NCI-H2227 treated with DMSO at 0.1 percent for 48 hours (cell line): ENCODE measurements around the gene PLK5.
A peak's percentile ranks its signal among the peaks of the same experiment; 100 is the strongest.

Source experiments
- DNase-seq: peaks from one replicate; lab custom pipeline; 2025; lab: John Stamatoyannopoulos, UW

Gene PLK5

DNA sequence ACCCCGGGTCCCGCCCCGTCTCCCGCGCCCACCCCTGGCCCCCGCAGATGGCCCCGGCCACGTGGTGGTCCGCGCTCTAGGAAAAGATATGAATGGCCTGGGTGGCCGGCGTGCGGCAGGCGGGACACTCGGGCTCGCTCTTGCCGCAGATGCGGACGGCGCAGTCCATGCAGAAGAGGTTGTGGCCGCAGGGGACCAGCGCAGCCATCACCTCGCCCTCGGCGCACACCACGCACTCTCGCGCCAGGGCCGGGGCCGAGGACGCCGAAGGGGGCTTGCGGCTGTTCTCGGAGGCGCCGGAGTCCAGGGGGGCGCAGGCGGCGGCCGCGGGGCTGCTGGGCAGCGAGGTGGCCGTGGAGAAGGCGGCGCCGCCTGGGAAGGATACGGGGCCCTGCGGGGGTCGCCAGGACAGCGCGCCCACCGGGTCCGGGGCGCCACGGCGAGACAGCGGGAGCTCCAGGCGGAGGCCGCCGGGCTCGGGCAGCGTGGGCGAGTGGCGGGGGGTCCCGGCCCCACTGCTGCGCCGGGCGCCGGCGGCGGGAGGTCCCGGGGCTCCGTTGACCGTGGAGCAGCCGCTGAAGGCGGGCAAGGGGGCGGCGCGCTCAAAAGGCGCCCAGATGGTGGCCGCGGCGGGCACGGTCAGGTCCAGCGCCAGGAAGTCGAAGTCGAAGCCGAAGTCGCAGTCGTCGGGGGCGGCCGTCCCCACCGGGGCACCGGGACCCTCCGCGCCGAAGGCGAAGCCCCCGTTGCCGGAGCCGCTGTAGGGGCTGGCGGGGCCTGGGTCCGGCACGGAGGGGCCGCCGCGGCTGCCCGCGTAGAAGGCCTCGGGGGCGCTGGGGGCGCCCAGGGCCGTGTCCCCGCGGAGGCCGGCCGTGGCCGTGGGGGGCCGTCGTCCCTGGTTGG lies 31.9 kb downstream of the PLK5 start:
- DNase-seq, result no peak

GRCh38 chr19:1556390-1557070 lies 32.7 kb downstream of the PLK5 start:
- DNase-seq, result no peak

GRCh38 chr19:1558552-1558951 lies 34.7 kb downstream of the PLK5 start:
- DNase-seq, result no peak

- no peak for DNase-seq
These were observed 36.5 kb downstream of the PLK5 start for GRCh38 chr19:1560286-1560882.

GRCh38 chr19:1561236-1561842 lies 37.5 kb downstream of the PLK5 start:
- no peak for DNase-seq

DNA sequence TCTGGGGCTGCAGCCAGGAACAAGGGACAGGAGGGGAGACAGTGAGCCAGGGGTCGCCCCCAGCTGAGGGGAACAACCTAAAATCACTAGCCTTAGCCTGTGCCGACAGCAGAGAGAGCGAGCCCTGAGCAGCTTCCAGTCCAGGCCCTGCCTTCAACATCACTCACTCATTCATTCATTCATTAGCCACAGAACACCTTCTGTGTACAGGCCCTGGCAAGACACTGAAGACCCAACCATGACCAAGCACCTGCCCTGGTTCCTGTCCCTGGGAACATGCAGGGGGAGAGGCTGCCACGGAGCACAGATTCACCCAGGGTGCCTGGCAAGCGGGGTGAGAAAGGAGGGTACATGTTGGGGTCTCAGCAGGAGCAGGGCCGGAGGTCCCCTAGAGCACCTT lies 39.4 kb downstream of the PLK5 start:
- no peak for DNase-seq

GRCh38 chr19:1566392-1567115 lies 42.7 kb downstream of the PLK5 start:
- peak; percentile 52 for DNase-seq

DNA sequence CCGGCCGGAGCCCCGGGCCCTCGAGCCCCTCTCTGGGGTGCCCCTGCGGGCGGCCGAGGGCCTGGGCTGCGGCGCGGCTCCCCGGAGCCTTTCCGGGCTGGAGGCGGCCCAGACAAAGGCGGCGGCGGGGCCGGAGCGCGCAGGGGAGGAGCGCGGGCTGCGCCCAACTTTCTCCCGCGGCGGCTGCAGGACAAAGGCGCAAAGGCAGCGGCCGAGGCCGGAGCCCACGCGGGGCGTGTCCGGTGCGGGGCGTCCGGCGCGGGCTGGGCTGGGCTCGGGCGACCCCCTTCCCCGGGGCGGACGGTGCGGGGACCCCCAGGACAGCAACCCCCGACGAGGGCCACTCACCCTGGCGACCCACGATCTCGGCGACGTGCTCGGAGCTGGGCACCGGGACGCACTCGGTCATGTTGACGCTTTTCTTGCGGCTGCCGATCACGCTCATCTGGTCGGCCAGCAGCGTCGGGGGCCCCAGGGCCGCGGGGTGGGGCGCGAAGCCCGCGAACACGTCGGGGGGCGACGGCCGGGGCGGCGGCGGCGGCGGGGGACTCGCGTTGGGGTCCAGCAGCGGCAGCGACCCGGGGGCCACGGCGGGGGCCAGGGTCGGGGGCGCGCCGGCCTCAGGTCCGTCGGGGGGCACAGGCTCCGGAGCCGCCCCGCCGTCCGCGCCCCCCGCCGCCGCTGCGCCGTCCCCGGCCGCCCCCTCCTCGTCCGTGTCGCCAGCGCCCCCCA lies 43.4 kb downstream of the PLK5 start:
- DNase-seq, result no peak

DNA sequence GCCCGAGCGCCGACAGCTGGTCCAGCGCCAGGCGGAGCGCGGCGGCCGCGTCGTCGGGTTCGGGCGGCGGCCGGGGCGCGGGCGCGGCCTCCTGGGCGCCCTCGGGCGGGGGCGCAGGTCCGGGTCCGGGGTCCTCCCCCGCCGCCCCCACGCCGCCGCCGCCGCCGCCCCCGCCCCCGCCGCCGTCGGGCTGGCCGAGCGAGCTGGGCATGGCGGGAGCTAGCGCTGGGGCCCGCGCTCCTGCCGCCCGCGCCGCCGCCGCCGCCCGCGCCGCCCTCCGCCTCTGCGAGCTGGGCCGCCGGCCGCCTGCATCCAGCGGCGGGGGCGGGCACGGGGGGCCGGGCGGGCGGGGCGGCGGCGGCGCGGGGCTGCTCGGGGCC lies 44.0 kb downstream of the PLK5 start:
- no peak for DNase-seq

DNA sequence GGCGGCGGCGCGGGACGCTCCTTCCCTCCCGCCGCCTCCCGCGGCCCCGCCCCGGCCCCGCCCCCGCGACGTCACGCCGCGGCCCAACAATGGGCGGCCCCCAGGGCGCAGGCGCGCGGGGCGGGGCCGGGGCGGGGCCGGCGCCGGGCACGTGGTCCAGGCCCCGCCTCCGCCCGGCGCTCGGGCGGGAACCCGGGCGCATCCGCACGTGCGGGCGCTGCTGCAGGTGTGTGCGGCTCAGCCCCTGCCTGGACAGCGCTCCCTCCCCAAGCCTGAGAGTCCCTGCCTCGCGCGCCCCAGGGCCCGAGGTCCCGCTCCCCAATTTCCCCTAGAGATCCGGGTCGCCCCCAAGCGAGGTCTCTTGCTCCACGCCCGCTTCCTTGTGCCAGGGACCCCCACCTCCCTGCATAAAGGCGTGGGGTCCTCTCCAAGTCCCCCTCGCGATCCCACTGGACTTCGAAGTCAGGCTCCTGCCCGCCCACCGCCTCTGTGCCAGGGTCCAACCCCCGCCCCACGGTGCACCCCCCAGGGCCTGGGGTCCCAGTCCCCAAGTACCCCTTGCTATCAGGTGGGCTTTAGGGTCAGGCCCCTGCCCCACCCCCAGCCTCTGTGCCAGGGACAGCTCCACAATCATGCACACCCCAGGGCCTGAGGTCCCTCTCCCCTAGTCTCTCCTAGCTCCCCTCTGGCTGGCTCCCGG lies 44.6 kb downstream of the PLK5 start, which contains the start of gene MEX3D:
MEX3D (minus strand) TSS at position 6 of the 700 bp plus-strand sequence. CDS start 267 bp downstream, outside the sequence.
- DNase-seq, result peak; percentile 55

DNA sequence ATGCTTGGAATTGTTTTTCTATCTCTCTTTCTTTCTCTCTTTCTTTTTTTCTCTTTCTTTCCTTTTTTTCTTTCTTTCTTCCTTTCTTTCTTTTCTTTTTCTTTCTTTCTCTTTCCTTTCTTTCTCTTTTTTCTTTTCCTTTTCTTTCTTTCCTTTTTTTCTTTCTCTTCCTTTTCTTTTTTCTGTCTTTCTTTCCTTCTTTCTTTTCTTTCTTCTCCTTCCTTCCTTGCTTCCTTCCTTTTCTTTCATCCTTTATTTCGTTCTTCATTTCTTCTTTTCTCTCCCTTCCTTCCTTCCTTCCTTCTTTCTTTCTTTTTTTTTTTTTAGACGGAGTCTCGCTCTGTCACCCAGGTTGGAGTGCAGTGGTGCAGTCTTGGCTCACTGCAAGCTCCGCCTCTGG lies 46.1 kb downstream of the PLK5 start:
- no peak for DNase-seq

DNA sequence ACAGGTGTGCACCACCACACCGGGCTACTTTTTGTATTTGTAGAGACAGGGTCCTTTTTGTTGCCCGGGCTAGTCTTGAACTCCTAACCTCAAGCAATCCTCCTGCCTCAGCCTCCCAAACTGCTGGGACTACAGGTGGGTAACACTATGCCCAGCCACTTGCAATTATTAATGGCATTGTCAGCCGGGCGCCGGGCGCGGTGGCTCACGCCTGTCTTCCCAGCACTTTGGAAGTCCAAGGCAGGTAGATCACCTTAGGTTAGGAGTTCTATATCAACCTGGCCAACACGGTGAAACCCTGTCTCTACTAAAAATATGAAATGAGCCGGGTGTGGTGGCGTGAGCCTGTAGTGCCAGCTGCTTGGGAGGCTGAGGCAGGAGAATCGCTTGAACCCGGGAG lies 47.0 kb downstream of the PLK5 start:
- no peak for DNase-seq

GRCh38 chr19:1571358-1571757 lies 47.5 kb downstream of the PLK5 start:
- DNase-seq, result no peak

GRCh38 chr19:1572795-1573194 lies 48.9 kb downstream of the PLK5 start:
- DNase-seq, result no peak

DNA sequence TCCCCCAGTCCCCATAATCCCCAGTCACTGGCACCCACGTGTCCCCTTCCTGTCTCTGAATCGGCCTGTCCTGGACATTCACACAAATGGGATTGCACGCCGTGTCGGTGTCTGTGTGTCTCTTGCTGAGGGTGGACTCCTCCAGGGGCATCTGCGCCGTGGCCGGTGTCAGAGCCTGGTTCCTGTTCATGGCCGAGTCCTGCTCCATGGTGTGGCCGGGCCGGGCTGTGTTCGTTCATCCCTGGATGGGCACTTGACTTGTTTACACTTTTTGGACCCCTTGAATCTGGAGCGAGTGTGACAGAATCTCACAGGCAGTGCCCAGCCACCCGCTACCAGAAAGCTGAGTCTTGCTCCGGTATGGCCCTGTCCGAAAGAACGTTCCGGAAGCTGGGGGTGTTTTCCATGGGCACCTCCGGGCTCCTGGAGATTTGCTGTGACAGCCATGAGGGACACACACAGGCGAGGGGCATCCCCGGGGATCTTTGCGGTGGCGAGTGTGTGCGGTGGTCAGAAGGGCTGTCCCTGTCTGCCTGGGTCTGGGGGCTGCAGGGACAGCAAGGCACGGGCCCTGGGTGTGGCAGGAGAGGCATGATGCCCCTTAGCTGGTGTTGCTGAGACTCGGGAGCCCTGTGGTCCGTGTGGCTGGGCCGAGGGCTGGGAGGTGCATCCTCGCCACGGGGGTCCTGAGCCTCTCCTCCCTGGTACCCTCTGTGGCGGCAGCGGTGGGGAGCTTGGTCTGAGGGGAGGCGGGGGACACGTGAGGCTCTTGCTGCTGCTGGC lies 50.7 kb downstream of the PLK5 start:
- no peak for DNase-seq

- DNase-seq, result no peak
These were observed 51.7 kb downstream of the PLK5 start for GRCh38 chr19:1575323-1576241.

DNA sequence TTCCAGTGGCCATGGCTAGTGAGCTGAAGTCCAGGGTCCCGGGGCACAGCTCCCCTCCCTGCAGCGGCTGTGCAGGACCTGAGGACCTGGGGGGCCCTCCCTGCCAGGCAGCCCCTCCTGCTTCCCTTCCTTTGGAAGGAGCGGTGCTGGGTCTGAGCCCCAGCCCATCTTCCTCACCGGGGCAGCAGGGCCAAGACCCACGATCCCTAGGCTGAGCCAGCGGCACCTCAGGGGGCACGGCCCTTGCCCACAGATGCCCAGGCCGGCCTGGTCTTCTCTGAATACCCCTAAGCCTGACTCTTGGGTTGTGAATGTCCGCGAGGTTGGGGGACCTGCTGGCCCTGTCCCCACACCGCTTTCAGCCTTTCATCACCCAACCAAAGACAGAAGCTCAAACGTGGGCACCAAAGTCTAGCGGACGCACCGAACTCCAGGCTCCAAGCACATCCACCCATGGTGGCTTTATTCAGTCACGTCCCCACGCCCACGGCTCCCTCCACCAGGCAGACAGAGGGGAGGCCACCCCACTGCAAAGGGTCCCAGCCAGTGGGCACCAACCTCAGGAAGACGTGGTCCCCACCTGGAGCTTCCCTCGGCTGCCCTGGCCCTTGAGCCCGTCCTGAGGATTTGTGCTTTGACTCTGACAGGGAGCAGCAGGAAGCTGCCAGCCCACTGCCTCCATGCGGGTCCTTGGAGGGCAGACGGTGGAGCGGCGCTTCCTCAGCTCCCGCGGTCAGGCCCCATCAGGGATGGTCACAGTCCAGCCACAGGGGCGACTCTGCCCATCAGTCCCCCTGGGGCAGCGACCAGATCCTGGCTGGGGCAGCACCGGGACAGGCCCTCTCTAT lies 52.6 kb downstream of the PLK5 start:
- DNase-seq, result no peak
